Adrenal gland (tissue), 5 donors: ENCODE data around the gene NFKBIB.
A peak's percentile ranks its signal among the peaks of the same experiment; 100 is the strongest.

Source experiments
- CTCF ChIP-seq, 6 experiments: fragments of 450-650 bp in 4 of 6; fragments of 200-600 bp in 2 of 6; sonication (generic) in 1 of 6; IDR thresholded peaks; 1 replicate in 5 of 6; 2 replicates in 1 of 6; pipeline versions ENCODE4 v1.5.1 to v1.8.0; 2016 to 2021; ENCODE audit warnings: antibody characterized with exemption in 6 of 6, mild to moderate bottlenecking in 2 of 6, moderate library complexity in 1 of 6
- POLR2A ChIP-seq, 2 donors: fragments of 450-650 bp; IDR thresholded peaks; one replicate each; pipeline ENCODE4 v1.6.1; 2017; ENCODE audit warnings: antibody characterized with exemption in 2 of 2, mild to moderate bottlenecking in 2 of 2, moderate library complexity in 1 of 2
- donor health status: DM: no; HTN: no; CAD: no.

GRCh38 chr19:38952395-38953165 lies 52.8 kb downstream of the NFKBIB start:
- TF ChIP-seq POLR2A (IDR thresholded peaks at IDR 0.05), result no peak
- TF ChIP-seq CTCF (IDR thresholded peaks at IDR 0.05), result peak in 5 of 6 experiments; percentile 6 to 42 (median 32)
